Measurements from ENCODE around the gene HS1BP3. TPM values are rescaled to one million over a fixed set of nuclear protein-coding genes. Genes with fewer than 3 reads are reported as not detected.

HS1BP3 gene
- total RNA-seq, 3 donors from 2014 or later (not counting 1 experiment from before 2014, with no cell fraction given), result 17.4 to 25.7 (median 22.8) TPM

GRCh38 chr2:20626392-20626697 lies 24.6 kb downstream of the HS1BP3 start:
- H3K9me3 Mint-ChIP-seq, result no peaks in the 10 kb centered on the region
- no peak overlapping the region for H3K4me3 ChIP-seq (ENCODE audit: low read length)
- no peak for DNase-seq
- TF ChIP-seq, protein P1, sequence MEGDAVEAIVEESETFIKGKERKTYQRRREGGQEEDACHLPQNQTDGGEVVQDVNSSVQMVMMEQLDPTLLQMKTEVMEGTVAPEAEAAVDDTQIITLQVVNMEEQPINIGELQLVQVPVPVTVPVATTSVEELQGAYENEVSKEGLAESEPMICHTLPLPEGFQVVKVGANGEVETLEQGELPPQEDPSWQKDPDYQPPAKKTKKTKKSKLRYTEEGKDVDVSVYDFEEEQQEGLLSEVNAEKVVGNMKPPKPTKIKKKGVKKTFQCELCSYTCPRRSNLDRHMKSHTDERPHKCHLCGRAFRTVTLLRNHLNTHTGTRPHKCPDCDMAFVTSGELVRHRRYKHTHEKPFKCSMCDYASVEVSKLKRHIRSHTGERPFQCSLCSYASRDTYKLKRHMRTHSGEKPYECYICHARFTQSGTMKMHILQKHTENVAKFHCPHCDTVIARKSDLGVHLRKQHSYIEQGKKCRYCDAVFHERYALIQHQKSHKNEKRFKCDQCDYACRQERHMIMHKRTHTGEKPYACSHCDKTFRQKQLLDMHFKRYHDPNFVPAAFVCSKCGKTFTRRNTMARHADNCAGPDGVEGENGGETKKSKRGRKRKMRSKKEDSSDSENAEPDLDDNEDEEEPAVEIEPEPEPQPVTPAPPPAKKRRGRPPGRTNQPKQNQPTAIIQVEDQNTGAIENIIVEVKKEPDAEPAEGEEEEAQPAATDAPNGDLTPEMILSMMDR (IDR thresholded peaks at IDR 0.05), result no peak
- intact Hi-C loops (cut with micrococcal nuclease), result no loop called here
- H3K27ac ChIP-seq (ENCODE audit: low read length), result no peak overlapping the region
- no peak overlapping the region for H3K4me3 Mint-ChIP-seq
- H3K27ac Mint-ChIP-seq, result no peak overlapping the region
- no peaks in the 10 kb centered on the region for H3K4me1 ChIP-seq (ENCODE audit: control insufficient read depth, insufficient read depth, low read length)
- H3K27me3 ChIP-seq (ENCODE audit: control insufficient read depth, insufficient read depth, low read length), result no peaks in the 10 kb centered on the region
- ATAC-seq, result no peak
- no peaks in the 10 kb centered on the region for H3K4me1 Mint-ChIP-seq
- 98% methylated on average over 2 of the region's 2 CpGs for WGBS (ENCODE audit: insufficient coverage)
- H3K36me3 ChIP-seq (ENCODE audit: control insufficient read depth, insufficient read depth, low read length), result peaks cover 35% of the 10 kb centered on the region
- H3K36me3 Mint-ChIP-seq, result no peaks in the 10 kb centered on the region
- no peaks in the 10 kb centered on the region for H3K27me3 Mint-ChIP-seq (ENCODE audit: low read depth in 2 of 2)
- no peaks in the 10 kb centered on the region for H3K9me3 ChIP-seq (ENCODE audit: control insufficient read depth, insufficient read depth, low read length)

DNA sequence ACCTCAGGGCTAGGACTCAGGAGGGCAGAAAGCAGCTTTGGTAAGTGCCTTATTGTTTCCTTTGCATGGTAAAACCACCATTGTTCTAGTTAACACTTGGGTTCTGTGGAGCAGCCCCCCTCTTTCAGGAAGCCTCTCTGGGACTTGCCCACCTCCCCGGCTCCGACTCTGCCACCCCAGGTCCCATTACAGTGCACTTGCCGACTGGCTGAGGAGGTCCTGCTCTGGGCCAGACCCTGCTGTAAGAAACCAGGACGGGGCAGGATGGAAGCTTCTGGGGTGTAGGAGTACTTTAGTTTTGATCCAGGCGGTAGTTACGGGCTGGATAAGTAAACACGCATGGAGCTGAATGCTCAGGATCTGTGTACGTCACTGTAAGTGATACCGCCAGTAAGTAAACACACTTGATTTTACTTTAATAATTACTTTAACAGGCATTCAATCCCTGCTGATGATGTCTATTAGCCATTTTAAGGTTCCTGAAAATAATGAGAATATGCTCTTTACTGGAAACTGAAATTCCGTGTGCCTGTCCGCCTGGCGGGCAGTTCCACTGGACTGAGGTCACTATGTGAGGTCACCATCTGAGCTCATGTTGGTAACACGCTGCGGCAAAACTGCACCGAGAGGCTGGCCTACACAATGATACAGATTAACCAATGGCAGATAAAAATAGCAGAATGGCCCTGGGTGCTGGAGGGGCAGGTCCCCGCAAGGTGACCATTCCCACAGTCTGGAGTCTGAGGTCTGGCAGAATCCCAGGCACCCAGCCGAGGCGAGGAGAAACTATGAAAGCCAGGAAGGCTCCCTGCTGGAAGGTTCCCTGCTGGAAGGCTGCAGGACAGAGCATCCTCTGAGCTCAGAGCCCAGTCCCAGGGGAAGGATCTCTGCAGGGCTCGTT lies 25.2 kb downstream of the HS1BP3 start:
- Histone ChIP-seq H3K4me1 (ENCODE audit: control insufficient read depth, insufficient read depth, low read length) (no peaks in the 10 kb centered on the region), H3K27ac (ENCODE audit: low read length) (no peak overlapping the region), H3K4me3 (ENCODE audit: low read length) (no peak overlapping the region), H3K9me3 (ENCODE audit: control insufficient read depth, insufficient read depth, low read length) (no peaks in the 10 kb centered on the region), H3K36me3 (ENCODE audit: control insufficient read depth, insufficient read depth, low read length) (peaks cover 39% of the 10 kb centered on the region), H3K27me3 (ENCODE audit: control insufficient read depth, insufficient read depth, low read length) (no peaks in the 10 kb centered on the region)
- Mint-ChIP-seq H3K27ac (no peak overlapping the region), H3K36me3 (peaks cover 2% of the 10 kb centered on the region), H3K27me3 (ENCODE audit: low read depth in 2 of 2) (no peaks in the 10 kb centered on the region), H3K9me3 (no peaks in the 10 kb centered on the region), H3K4me1 (no peaks in the 10 kb centered on the region), H3K4me3 (no peak overlapping the region)
- ATAC-seq (no peak), DNase-seq (no peak)
- 94% methylated on average over 19 of the region's 19 CpGs for WGBS (ENCODE audit: insufficient coverage)
- intact Hi-C loops (cut with micrococcal nuclease), result no loop called here
- TF ChIP-seq, protein P1 (IDR thresholded peaks at IDR 0.05), result no peak

DNA sequence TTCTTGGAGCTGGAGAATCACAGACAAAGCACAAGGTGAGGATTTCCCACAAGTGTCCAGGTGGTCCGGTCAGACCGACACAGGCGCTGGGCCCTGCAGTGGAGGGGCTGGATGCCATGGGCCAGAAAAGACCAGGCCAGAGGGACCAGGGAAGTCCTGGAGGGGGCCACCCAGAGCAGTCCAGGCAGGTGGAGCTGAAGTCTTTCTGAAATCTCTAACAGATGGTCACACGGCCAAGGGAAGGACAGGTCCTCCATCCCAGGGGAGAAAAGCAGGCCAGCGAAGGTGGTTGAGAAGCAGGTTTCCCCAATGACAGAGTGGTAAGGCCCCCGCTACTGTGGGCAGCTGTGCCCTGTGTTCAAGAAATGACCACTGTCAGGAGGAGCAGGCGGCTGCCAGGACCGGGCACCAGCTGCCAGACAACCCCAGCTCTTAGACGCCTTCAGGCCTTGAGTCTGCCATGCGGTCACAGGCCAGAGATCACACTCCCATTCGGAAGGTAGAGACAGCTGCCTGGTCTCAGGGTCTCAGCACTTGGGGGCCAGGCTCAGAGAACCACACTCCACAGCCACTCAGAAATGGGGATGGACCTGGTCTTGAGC lies 25.9 kb downstream of the HS1BP3 start:
- Mint-ChIP-seq H3K27me3 (ENCODE audit: low read depth in 2 of 2) (no peaks in the 10 kb centered on the region), H3K4me3 (no peak overlapping the region), H3K4me1 (no peaks in the 10 kb centered on the region), H3K36me3 (peaks cover 7% of the 10 kb centered on the region), H3K9me3 (no peaks in the 10 kb centered on the region), H3K27ac (no peak overlapping the region)
- ATAC-seq, result no peak
- no peaks in the 10 kb centered on the region for H3K27me3 ChIP-seq (ENCODE audit: control insufficient read depth, insufficient read depth, low read length)
- H3K27ac ChIP-seq (ENCODE audit: low read length), result no peak overlapping the region
- TF ChIP-seq, protein P1 (IDR thresholded peaks at IDR 0.05), result no peak
- intact Hi-C loops (cut with micrococcal nuclease), result no loop called here
- peaks cover 42% of the 10 kb centered on the region for H3K36me3 ChIP-seq (ENCODE audit: control insufficient read depth, insufficient read depth, low read length)
- no peak for DNase-seq
- H3K9me3 ChIP-seq (ENCODE audit: control insufficient read depth, insufficient read depth, low read length), result no peaks in the 10 kb centered on the region
- H3K4me1 ChIP-seq (ENCODE audit: control insufficient read depth, insufficient read depth, low read length), result no peaks in the 10 kb centered on the region
- H3K4me3 ChIP-seq (ENCODE audit: low read length), result no peak overlapping the region
- WGBS (ENCODE audit: insufficient coverage), result 86% methylated on average over 11 of the region's 11 CpGs

Data from natural killer cell (primary cell).